Pancreas (tissue), 10 donors: Measurements from ENCODE around the gene SYTL5. TPM values are rescaled to one million over a fixed set of nuclear protein-coding genes. Genes with fewer than 3 reads are reported as not detected.

Experiments used
- ATAC-seq, 4 donors: fragments of 200-7000 bp; cut with Tn5 transposase; one replicate each; pipeline versions ENCODE4 v1.8.0 to v1.9.1; 2020; ENCODE audit warnings: mild to moderate bottlenecking in 4 of 4, moderate library complexity in 4 of 4
- DNase-seq, 6 donors: peaks; one replicate each; pipeline ENCODE4 v3.0.0-alpha.2; 2020
- FAIRE-seq: peaks from 2 replicates; lab custom pipeline; 2012; peaks lifted over from hg19 to GRCh38; lab: Jason Lieb, UNC
- H3K27ac ChIP-seq, 4 donors: fragments of 200-600 bp; sonication (generic); 1 replicate in 3 of 4; 2 replicates in 1 of 4; pipeline versions ENCODE4 v1.5.0 to v1.8.0; 2020
- H3K27me3 ChIP-seq, 4 donors: fragments of 200-600 bp; one replicate each; pipeline ENCODE4 v1.8.0; 2021
- H3K36me3 ChIP-seq, 3 donors: fragments of 200-600 bp; sonication (generic) in 1 of 3; one replicate each; pipeline versions ENCODE4 v1.5.0 to v1.8.0; 2020 to 2021
- H3K4me1 ChIP-seq, 3 donors: fragments of 200-600 bp; one replicate each; pipeline ENCODE4 v1.8.0; 2021
- H3K4me3 ChIP-seq, 4 donors: fragments of 200-600 bp; sonication (generic) in 2 of 4; one replicate each; pipeline versions ENCODE4 v1.5.0 to v1.8.0; 2020 to 2021
- H3K9me3 ChIP-seq, 4 donors: fragments of 200-600 bp; one replicate each; pipeline ENCODE4 v1.8.0; 2021
- WGBS, 2 donors: extraction: QIAGEN DNeasy Blood & Tissue Kit; methylation state at CpG; one replicate each; pipeline ENCODE4 v1.1.7; 2013; 5-methylcytosine and 5-hydroxymethylcytosine counted together
- intact Hi-C, 3 donors: fragments of 100-400 bp; cut with DNase I; formaldehyde crosslinking; loops; one replicate each; pipeline versions ENCODE4 v1.11.1 to v1.14.2; 2022
- polyA plus RNA-seq, 2 donors: library from polyadenylated mRNA; stranded (reverse); fragments of 200-250 nt; gene quantifications; one replicate each; pipeline ENCODE4 v1.2.3, GENCODE V29; 2013
- total RNA-seq, 6 donors: library from RNA; stranded (reverse); fragmentation: NEBNext Ultra II Directional in 4 of 6; extraction: Animal tissue kit (Norgen Biotek cat#: 25700) in 4 of 6; gene quantifications; one replicate each; pipeline versions ENCODE4 v1.2.1 to v1.2.4, GENCODE V29; 2021 to 2023
- TF ChIP-seq, protein P1 (sequence below), 4 donors: fragments of 200-600 bp; sonication (generic) in 3 of 4; IDR thresholded peaks; one replicate each; pipeline versions ENCODE4 v1.5.0 to v1.8.0; 2021; ENCODE audit warnings: antibody characterized with exemption in 4 of 4
- donor health status: healthy with polysubstance abuse.
- donor health status: DM: no; HTN: no; CAD: no; lungs with moderate emphysema.
- donor health status: DM: no; HTN: no; CAD: no.
- donor health status: control.
- donor health status: control.
- donor health status: Bipolar disorder and iron deficiency.
- donor health status: DM: yes; HTN: yes; CAD: no.
- donor health status: DM: no; HTN: no; CAD: no.
- donor health status: DM: no; HTN: no; CAD: no.
- donor health status: DM: yes; HTN: yes; CAD: no.

The SYTL5 gene
- total and polyA plus RNA-seq, 8 donors, result 0.77 to 5.9 (median 2.4) TPM

DNA sequence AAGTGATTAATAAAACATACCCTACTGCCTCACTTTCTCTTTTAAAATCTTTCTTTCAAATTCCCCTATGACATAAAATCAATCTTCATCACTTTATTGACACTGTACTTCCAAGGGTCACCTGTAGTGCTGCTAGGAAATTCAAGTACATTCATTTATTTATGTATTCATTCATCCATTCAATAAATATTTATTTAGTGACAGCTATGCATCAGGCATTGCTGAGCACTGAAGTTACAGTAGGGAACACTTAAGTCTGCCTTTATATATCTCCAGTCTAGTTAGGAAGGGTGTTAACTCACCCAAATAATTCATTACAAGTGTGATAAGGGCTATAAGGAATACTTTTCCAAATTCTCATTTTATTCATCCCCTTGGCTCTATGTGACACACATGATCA, 2.3 kb downstream of the SYTL5 start:
- Histone ChIP-seq H3K36me3 (no peaks in the 10 kb centered on the region), H3K4me1 (peaks cover 0 to 10% (median 3%) of the 10 kb centered on the region in 3 donors), H3K27me3 (no peaks in the 10 kb centered on the region), H3K9me3 (no peaks in the 10 kb centered on the region), H3K27ac (no peak overlapping the region), H3K4me3 (no peak overlapping the region)
- TF ChIP-seq, protein P1, sequence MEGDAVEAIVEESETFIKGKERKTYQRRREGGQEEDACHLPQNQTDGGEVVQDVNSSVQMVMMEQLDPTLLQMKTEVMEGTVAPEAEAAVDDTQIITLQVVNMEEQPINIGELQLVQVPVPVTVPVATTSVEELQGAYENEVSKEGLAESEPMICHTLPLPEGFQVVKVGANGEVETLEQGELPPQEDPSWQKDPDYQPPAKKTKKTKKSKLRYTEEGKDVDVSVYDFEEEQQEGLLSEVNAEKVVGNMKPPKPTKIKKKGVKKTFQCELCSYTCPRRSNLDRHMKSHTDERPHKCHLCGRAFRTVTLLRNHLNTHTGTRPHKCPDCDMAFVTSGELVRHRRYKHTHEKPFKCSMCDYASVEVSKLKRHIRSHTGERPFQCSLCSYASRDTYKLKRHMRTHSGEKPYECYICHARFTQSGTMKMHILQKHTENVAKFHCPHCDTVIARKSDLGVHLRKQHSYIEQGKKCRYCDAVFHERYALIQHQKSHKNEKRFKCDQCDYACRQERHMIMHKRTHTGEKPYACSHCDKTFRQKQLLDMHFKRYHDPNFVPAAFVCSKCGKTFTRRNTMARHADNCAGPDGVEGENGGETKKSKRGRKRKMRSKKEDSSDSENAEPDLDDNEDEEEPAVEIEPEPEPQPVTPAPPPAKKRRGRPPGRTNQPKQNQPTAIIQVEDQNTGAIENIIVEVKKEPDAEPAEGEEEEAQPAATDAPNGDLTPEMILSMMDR (IDR thresholded peaks at IDR 0.05), result no peak
- ATAC-seq, result peak in 2 of 4 donors; percentile 19 to 31
- FAIRE-seq, result no peak
- no peak for DNase-seq
- intact Hi-C loops, result no loop called here

DNA sequence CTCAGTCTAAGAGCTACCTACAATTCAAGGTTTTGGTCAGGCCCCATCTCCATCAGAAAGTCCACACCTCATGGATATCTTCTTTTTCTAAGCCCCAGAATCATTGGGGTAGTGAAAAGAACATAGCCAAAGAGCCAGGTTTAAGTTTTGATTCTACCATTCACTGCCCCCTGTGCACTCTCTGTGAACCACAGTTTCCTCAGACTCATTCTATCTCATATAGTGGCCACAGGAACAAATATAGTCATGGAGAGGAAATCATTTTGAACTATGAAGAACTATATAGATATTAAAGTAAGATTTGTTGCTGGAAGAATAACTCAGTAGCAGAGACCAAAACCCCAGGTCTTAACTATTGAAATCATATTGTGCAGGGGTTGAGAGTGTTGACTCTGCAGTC, 3.3 kb downstream of the SYTL5 start:
- TF ChIP-seq, protein P1 (IDR thresholded peaks at IDR 0.05), result no peak
- no peak overlapping the region for H3K27ac ChIP-seq
- H3K4me1 ChIP-seq, result peaks cover 0 to 10% (median 3%) of the 10 kb centered on the region in 3 donors
- no peak overlapping the region for H3K4me3 ChIP-seq
- H3K9me3 ChIP-seq, result no peaks in the 10 kb centered on the region
- ATAC-seq, result no peak
- no peak for FAIRE-seq
- intact Hi-C loops, result no loop called here
- no peak for DNase-seq
- H3K27me3 ChIP-seq, result no peaks in the 10 kb centered on the region
- H3K36me3 ChIP-seq, result no peaks in the 10 kb centered on the region

DNA sequence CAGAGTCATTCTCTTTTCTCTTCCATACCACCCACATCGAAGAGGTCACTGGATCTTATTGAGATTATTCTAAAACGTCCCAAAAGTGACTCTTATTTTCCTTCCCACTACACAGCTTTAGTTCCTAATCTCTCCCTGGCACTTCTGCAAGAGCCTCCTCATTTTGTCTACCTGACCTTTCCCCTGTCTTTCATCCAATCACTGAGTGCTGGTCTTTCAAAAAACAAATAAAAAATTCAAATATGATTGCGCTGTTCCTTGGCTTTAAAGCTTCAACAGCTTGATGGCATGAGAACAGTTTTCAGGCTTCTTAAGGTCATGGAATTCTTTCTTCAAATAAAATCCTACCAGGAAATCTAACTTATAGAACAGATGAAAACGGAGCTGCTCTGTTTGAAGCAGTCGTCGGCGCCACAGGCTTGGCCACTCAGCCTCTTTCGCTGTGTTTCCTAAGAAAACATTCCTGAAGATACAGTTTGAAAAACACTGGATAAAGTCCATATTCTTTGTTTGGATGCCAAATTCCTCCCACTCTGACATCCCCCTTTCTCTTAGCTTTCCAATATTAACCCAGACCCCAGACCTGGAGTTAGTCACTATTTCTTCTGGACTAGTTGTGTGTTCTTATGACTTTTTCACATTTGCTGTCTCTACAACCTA, 12.5 kb downstream of the SYTL5 start:
- intact Hi-C loops, result no loop called here
- TF ChIP-seq, protein P1 (IDR thresholded peaks at IDR 0.05), result no peak
- ATAC-seq (peak in 3 of 4 donors; percentile 51 to 78 (median 52)), DNase-seq (no peak), FAIRE-seq (peak; percentile 53)
- H3K27me3 ChIP-seq, result peaks cover 0 to 6% (median 0%) of the 10 kb centered on the region in 4 donors
- no peaks in the 10 kb centered on the region for H3K9me3 ChIP-seq
- no peaks in the 10 kb centered on the region for H3K4me1 ChIP-seq
- WGBS, 2 donors, result 27 to 42% methylated on average over 8 of the region's 8 CpGs
- no peaks in the 10 kb centered on the region for H3K36me3 ChIP-seq
- no peak overlapping the region for H3K4me3 ChIP-seq
- peak overlapping the region in 1 of 4 donors; percentile 2 for H3K27ac ChIP-seq

DNA sequence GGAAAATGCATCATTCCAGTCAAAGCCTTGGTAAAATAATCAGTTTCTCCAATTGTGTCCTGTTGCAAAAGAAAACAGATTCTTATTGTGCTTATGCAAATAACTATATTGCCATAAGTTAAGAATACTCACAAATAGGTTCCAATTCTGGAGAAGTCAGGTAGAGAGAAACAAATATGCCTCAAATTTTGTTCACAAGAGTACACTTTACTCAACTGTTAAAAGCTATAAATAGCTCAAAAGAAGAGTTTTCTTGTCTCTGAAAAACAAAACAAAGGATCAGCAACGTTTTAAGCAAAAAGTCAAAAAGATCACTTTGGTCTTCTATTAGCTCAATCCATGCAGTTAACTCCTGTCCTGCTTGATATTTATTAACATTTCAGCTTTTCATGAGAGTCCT, 21.9 kb downstream of the SYTL5 start:
- TF ChIP-seq, protein P1 (IDR thresholded peaks at IDR 0.05), result no peak
- Histone ChIP-seq H3K36me3 (no peaks in the 10 kb centered on the region), H3K4me3 (no peak overlapping the region), H3K27ac (no peak overlapping the region), H3K4me1 (no peaks in the 10 kb centered on the region), H3K9me3 (no peaks in the 10 kb centered on the region), H3K27me3 (peaks cover 0 to 4% (median 0%) of the 10 kb centered on the region in 4 donors)
- FAIRE-seq, result no peak
- no peak for DNase-seq
- ATAC-seq, result no peak
- WGBS, 2 donors, result 26 to 48% methylated on average over 1 of the region's 1 CpG
- intact Hi-C loops, result no loop called here

DNA sequence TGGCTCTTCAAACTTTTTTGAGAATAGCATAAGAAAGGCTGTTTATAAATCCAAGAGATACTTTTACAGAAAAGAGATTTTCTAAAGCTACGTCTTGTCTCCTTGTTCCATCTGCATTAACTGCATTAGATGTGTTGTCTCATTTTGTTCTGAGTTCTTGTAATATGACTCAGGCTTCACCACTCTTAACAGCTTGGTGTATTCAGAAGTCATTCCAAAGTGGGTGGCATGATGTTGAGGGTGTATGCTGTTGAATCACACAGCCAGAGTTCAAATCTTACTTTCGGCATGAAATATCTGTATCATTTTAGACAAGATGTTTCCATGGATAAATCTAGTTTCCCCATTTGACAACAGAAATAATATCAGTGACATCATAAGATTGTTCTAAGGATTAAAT, 30.1 kb downstream of the SYTL5 start:
- Histone ChIP-seq H3K27me3 (no peaks in the 10 kb centered on the region), H3K27ac (no peak overlapping the region), H3K4me1 (no peaks in the 10 kb centered on the region), H3K36me3 (no peaks in the 10 kb centered on the region), H3K9me3 (no peaks in the 10 kb centered on the region), H3K4me3 (no peak overlapping the region)
- 81 to 92% methylated on average over 2 of the region's 2 CpGs for WGBS, 2 donors
- ATAC-seq (no peak), FAIRE-seq (no peak), DNase-seq (no peak)
- intact Hi-C loops, result no loop called here
- TF ChIP-seq, protein P1 (IDR thresholded peaks at IDR 0.05), result no peak
